ENCODE measurements around the gene HECW1.
"Not testable (repeated sequence)": the region's sequence is repeated elsewhere in the genome, so short reads cannot be mapped to it uniquely, and the experiment has no call there.

HECW1 gene

DNA sequence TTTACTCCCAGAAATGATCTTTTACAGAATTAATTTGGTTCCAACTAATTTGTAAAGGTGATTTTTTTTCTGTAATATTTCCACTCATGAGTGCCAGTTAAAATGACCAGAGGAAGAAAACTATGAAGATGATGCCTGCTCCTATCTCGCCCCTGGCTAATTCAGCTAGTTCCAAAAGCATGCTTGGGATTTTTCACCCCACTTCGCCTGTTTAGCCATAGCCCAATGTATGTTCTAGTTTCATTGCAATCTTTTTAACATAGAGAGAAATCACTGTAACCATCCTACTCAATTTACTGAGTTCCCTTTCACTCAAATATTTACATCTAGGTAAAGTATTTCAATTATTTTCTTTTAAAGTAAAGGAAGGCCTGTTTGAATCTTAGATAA, 447.5 kb downstream of the HECW1 start:
- no peak overlapping the region for H3K27ac ChIP-seq (ENCODE audit: low read depth, low read length)
- no peaks in the 10 kb centered on the region for H3K36me3 ChIP-seq (ENCODE audit: control insufficient read depth, insufficient read depth, low read length)
- peaks cover 10% of the 10 kb centered on the region; the same call in 1 of the 2 replicates for H3K4me1 ChIP-seq (ENCODE audit: control insufficient read depth, insufficient read depth, low read length)
- no peak overlapping the region for H3K9ac ChIP-seq (ENCODE audit: low read length)
- H3K9me3 ChIP-seq (ENCODE audit: control insufficient read depth, insufficient read depth, low read depth, low read length): no peaks in the 10 kb centered on the region
- no peak overlapping the region for H3K4me3 ChIP-seq (ENCODE audit: low read depth, low read length)
- H3K27me3 ChIP-seq (ENCODE audit: control insufficient read depth, insufficient read depth, low read length): no peaks in the 10 kb centered on the region

DNA sequence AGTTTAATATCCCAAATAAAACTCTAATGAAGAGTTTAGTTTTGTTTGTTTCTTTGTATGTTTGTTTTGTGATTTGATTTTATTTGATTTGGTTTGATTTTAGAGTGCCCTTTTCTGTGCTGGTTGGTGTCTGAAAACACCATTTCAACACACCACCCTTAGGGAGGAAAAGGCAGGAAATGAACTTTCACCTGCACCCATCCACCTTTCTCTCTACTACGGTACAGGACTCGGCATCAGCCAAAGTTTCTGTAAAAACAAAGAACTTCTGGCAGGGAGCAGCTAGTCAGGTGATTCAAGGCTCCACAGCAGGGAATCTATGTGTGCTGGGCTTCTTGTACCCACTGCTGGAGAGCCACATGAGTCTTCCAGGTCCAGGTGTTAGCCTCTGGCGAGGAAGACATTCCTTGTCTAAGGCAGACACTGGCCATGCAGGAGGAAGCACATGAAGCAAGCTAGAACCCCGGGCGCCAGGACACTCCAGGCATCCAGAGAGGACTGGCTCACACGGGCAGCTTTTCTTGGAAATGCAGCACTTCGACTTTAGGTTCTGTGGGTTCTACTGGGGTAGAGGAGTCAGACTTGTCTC, 448.4 kb downstream of the HECW1 start:
- Histone ChIP-seq H3K4me3 (ENCODE audit: low read depth, low read length) (no peak overlapping the region), H3K27ac (ENCODE audit: low read depth, low read length) (no peak overlapping the region), H3K9me3 (ENCODE audit: control insufficient read depth, insufficient read depth, low read depth, low read length) (no peaks in the 10 kb centered on the region), H3K9ac (ENCODE audit: low read length) (no peak overlapping the region), H3K36me3 (ENCODE audit: control insufficient read depth, insufficient read depth, low read length) (no peaks in the 10 kb centered on the region), H3K27me3 (ENCODE audit: control insufficient read depth, insufficient read depth, low read length) (no peaks in the 10 kb centered on the region), H3K4me1 (ENCODE audit: control insufficient read depth, insufficient read depth, low read length) (peaks cover 4% of the 10 kb centered on the region; the same call in 1 of the 2 replicates)

DNA sequence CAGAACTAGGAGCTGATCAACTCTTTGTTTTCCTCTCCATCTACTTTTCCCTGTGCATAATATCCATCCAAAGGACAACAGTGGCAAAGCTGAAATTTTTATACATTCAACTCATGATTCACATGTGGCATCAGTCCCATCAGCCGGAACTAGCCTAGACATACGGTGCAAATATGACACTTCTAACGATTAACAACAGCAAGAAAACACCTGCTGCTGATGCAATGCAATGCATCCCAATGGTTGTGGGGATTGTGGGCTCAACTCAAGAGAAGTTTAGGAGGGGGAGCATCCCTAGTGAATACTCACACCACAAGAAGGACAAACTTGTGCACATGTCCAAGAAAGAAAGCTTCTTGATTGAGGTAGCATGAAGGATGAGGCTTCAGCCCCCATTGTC, 449.9 kb downstream of the HECW1 start:
- H3K9me3 ChIP-seq (ENCODE audit: control insufficient read depth, insufficient read depth, low read depth, low read length): no peaks in the 10 kb centered on the region
- no peak overlapping the region for H3K9ac ChIP-seq (ENCODE audit: low read length)
- H3K27ac ChIP-seq (ENCODE audit: low read depth, low read length): no peak overlapping the region
- no peak overlapping the region for H3K4me3 ChIP-seq (ENCODE audit: low read depth, low read length)
- H3K36me3 ChIP-seq (ENCODE audit: control insufficient read depth, insufficient read depth, low read length): no peaks in the 10 kb centered on the region
- no peaks in the 10 kb centered on the region for H3K27me3 ChIP-seq (ENCODE audit: control insufficient read depth, insufficient read depth, low read length)
- no peaks in the 10 kb centered on the region for H3K4me1 ChIP-seq (ENCODE audit: control insufficient read depth, insufficient read depth, low read length)

DNA sequence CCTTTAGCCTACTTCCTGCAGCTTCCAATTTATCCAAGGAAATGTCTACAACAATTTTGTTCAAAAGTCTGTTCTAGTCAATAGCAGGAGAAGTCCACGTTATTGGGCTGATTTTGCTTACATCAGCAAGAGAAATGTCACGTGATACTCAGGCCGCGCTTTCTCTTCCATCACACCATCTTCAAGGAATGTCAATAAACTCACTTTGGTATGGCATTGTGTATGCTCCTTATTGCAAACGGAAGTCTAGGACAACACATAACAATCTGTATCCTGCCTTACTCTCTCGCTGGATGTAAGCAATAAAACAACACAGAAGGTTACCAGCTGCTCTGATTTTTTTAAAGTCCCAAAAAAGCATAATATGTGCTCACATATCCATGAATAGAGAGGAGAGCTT, 453.3 kb downstream of the HECW1 start:
- Histone ChIP-seq H3K9ac (ENCODE audit: low read length) (no peak overlapping the region), H3K27me3 (ENCODE audit: control insufficient read depth, insufficient read depth, low read length) (no peaks in the 10 kb centered on the region), H3K9me3 (ENCODE audit: control insufficient read depth, insufficient read depth, low read depth, low read length) (no peaks in the 10 kb centered on the region), H3K36me3 (ENCODE audit: control insufficient read depth, insufficient read depth, low read length) (no peaks in the 10 kb centered on the region), H3K4me3 (ENCODE audit: low read depth, low read length) (no peak overlapping the region), H3K4me1 (ENCODE audit: control insufficient read depth, insufficient read depth, low read length) (no peaks in the 10 kb centered on the region), H3K27ac (ENCODE audit: low read depth, low read length) (no peak overlapping the region)

DNA sequence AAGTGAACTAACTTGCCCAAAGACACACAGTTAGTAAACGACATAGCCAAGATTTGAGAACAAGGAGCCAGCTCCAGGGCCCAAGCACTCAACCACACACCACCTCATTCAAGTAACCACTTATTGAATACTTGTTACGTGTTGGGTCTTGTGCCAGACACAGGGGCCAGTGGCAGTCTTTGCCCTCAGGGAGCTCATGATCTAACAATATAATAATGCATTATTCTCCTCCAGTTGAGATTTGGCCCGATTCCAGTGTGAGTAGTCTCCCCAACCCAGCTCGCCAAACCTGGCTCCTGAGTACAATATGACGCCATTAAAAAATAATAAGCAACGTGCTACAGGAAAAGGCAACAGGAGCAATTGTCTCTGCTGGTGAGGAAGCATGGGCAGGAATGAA, 456.1 kb downstream of the HECW1 start:
- H3K27ac ChIP-seq (ENCODE audit: low read depth, low read length): no peak overlapping the region
- H3K36me3 ChIP-seq (ENCODE audit: control insufficient read depth, insufficient read depth, low read length): no peaks in the 10 kb centered on the region
- H3K27me3 ChIP-seq (ENCODE audit: control insufficient read depth, insufficient read depth, low read length): no peaks in the 10 kb centered on the region
- H3K4me3 ChIP-seq (ENCODE audit: low read depth, low read length): no peak overlapping the region
- H3K9ac ChIP-seq (ENCODE audit: low read length): no peak overlapping the region
- H3K4me1 ChIP-seq (ENCODE audit: control insufficient read depth, insufficient read depth, low read length): no peaks in the 10 kb centered on the region
- no peaks in the 10 kb centered on the region for H3K9me3 ChIP-seq (ENCODE audit: control insufficient read depth, insufficient read depth, low read depth, low read length)

DNA sequence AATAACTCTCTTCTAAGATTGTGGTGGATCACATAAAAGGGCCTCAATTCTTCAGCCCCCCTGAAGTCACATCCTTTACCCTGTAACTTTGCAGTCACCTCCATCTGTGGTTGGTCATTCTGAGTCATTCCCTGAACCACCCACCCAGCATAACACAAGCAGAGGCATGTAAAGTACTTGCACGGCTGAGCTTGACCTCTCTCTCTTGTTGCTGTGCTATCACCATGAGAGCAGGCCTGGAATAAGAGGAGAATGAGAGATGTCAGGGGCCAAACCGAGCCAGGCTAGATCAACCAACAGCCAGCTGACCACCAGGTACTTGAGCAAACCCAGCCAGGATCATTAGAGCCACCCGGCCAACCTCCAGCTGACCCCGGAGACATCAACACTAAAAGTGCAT, 457.0 kb downstream of the HECW1 start:
- H3K9ac ChIP-seq (ENCODE audit: low read length): no peak overlapping the region
- no peaks in the 10 kb centered on the region for H3K27me3 ChIP-seq (ENCODE audit: control insufficient read depth, insufficient read depth, low read length)
- no peak overlapping the region for H3K4me3 ChIP-seq (ENCODE audit: low read depth, low read length)
- no peaks in the 10 kb centered on the region for H3K4me1 ChIP-seq (ENCODE audit: control insufficient read depth, insufficient read depth, low read length)
- H3K9me3 ChIP-seq (ENCODE audit: control insufficient read depth, insufficient read depth, low read depth, low read length): no peaks in the 10 kb centered on the region
- no peak overlapping the region for H3K27ac ChIP-seq (ENCODE audit: low read depth, low read length)
- no peaks in the 10 kb centered on the region for H3K36me3 ChIP-seq (ENCODE audit: control insufficient read depth, insufficient read depth, low read length)

DNA sequence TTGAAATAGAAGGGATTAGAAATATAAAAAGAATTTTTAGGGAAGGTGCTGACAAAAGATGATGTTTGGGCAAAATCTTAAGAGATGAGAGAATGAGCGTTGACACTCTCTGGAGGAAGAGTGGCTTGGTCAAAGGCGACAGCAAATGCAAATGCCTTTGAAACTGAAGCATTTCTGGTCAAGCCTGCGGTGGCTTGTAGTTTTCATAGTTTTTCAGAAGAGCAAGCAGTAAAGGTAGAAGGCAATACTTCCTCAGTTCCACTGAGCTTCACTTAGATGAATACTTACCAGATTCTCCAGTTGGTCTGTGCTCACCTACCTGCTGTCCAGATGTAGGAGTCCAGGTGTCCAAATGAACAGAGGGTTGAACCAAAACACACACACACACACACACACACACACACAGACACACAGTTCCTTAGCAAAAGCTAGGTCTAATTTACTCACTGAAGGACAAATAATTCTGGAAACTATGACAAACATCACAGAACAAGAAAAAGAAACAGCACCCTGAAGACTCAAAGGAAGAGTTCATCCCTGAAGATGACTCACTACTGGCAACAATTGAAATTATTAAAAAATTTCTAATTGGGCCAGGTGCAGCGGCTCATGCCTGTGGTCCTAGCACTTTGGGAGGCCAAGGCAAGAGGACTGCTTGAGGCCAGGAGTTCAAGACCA, 458.4 kb downstream of the HECW1 start:
- no peaks in the 10 kb centered on the region for H3K4me1 ChIP-seq (ENCODE audit: control insufficient read depth, insufficient read depth, low read length)
- H3K27ac ChIP-seq (ENCODE audit: low read depth, low read length): no peak overlapping the region
- H3K9me3 ChIP-seq (ENCODE audit: control insufficient read depth, insufficient read depth, low read depth, low read length): no peaks in the 10 kb centered on the region
- H3K27me3 ChIP-seq (ENCODE audit: control insufficient read depth, insufficient read depth, low read length): no peaks in the 10 kb centered on the region
- H3K4me3 ChIP-seq (ENCODE audit: low read depth, low read length): no peak overlapping the region
- H3K36me3 ChIP-seq (ENCODE audit: control insufficient read depth, insufficient read depth, low read length): no peaks in the 10 kb centered on the region
- no peak overlapping the region for H3K9ac ChIP-seq (ENCODE audit: low read length)

DNA sequence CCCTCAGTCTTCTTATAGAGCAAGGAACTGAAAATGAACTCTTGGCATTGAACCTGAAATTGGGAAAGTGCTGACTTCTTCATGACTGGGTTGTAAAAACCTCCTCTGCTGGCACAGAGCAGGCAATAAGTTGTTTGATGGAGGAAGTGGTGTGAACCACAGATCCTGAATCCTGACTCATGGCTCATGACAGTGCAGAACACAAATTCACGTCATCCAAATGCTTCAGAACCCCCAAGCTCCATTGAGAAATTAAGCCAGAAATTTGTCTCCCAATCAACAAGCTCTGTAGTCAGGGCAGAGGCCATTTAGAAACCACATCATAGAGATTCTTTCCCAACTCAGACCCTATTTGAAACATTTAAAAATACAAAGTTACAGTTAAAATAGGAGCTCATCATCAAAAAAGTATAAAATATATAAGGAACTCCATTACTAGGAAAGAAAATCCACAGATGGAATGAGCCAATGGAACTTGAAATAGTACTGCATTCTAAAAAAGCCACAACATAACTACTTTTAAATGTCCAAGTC, 460.1 kb downstream of the HECW1 start:
- Histone ChIP-seq H3K4me3 (ENCODE audit: low read depth, low read length) (no peak overlapping the region), H3K4me1 (ENCODE audit: control insufficient read depth, insufficient read depth, low read length) (peaks cover 6% of the 10 kb centered on the region), H3K36me3 (ENCODE audit: control insufficient read depth, insufficient read depth, low read length) (no peaks in the 10 kb centered on the region), H3K9me3 (ENCODE audit: control insufficient read depth, insufficient read depth, low read depth, low read length) (no peaks in the 10 kb centered on the region), H3K27me3 (ENCODE audit: control insufficient read depth, insufficient read depth, low read length) (no peaks in the 10 kb centered on the region), H3K9ac (ENCODE audit: low read length) (no peak overlapping the region), H3K27ac (ENCODE audit: low read depth, low read length) (no peak overlapping the region)

DNA sequence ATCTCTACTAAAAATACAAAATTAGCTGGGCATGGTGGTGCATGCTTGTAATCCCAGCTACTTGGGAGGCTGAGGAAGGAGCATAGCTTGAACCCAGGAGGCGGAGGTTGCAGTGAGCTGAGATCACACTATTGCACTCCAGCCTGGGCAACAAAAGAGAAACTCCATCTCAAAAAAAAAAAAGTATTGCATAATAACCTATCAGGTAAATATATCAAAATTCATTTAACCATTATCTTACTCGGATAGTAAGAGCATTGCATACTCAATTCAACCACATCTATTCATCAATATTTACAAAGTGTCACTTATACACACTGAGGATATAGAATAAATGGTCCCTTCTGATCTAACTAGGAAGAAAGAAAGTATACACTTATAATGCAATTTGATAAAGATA, 461.4 kb downstream of the HECW1 start:
- not testable (repeated sequence) for H3K4me3 ChIP-seq (ENCODE audit: low read depth, low read length); H3K36me3 ChIP-seq (ENCODE audit: control insufficient read depth, insufficient read depth, low read length); H3K4me1 ChIP-seq (ENCODE audit: control insufficient read depth, insufficient read depth, low read length); H3K27me3 ChIP-seq (ENCODE audit: control insufficient read depth, insufficient read depth, low read length); H3K9ac ChIP-seq (ENCODE audit: low read length); H3K9me3 ChIP-seq (ENCODE audit: control insufficient read depth, insufficient read depth, low read depth, low read length); H3K27ac ChIP-seq (ENCODE audit: low read depth, low read length)

DNA sequence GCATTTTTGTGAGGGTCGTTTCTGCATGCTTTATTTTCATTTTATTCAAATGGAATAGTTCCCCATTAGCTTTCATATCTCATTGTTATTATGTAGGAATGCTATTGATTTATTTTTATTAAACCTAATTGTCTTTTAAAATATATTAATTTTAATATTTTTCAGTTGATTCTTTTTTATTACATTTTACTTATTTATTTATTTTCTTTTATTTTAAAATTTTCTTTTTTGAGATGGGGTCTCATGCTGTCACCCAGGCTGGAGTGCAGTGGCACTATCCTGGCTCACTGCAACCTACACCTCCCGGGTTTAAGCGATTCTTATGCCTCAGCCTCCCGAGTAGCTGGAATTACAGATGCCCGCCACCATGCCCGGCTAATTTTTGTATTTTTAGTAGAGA, 463.1 kb downstream of the HECW1 start:
- Histone ChIP-seq H3K9me3 (ENCODE audit: control insufficient read depth, insufficient read depth, low read depth, low read length) (no peaks in the 10 kb centered on the region), H3K9ac (ENCODE audit: low read length) (no peak overlapping the region), H3K27me3 (ENCODE audit: control insufficient read depth, insufficient read depth, low read length) (no peaks in the 10 kb centered on the region), H3K36me3 (ENCODE audit: control insufficient read depth, insufficient read depth, low read length) (no peaks in the 10 kb centered on the region), H3K4me1 (ENCODE audit: control insufficient read depth, insufficient read depth, low read length) (peaks cover 10% of the 10 kb centered on the region), H3K4me3 (ENCODE audit: low read depth, low read length) (no peak overlapping the region), H3K27ac (ENCODE audit: low read depth, low read length) (no peak overlapping the region)

DNA sequence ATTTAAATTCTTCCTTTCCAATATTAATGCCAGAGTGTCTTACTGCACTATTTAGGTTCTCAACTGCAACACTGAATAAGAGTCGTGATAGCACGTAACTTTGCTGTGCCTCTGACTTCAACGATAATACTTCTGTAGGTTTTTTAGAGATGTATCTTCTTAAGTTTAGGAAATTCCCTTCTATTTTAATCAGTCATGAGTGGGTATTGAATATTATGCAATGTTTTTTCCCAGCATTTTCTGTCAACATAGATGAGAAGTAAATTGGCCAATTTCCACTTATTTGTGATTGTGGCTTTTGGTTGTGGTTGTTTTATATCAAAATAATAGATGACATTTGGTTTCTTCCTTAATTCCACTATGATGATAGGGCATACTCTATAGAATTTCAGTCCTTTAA, 463.8 kb downstream of the HECW1 start:
- Histone ChIP-seq H3K4me1 (ENCODE audit: control insufficient read depth, insufficient read depth, low read length) (peaks cover 10% of the 10 kb centered on the region), H3K9me3 (ENCODE audit: control insufficient read depth, insufficient read depth, low read depth, low read length) (no peaks in the 10 kb centered on the region), H3K36me3 (ENCODE audit: control insufficient read depth, insufficient read depth, low read length) (no peaks in the 10 kb centered on the region), H3K9ac (ENCODE audit: low read length) (no peak overlapping the region), H3K27me3 (ENCODE audit: control insufficient read depth, insufficient read depth, low read length) (no peaks in the 10 kb centered on the region), H3K4me3 (ENCODE audit: low read depth, low read length) (no peak overlapping the region), H3K27ac (ENCODE audit: low read depth, low read length) (no peak overlapping the region)

Data from HUES6 (cell line).